Subcutaneous adipose tissue (tissue), 4 donors: ENCODE measurements around the gene OR4K5. TPM values are rescaled to one million over a fixed set of nuclear protein-coding genes. Genes with fewer than 3 reads are reported as not detected.

ENCODE experiments used
- total RNA-seq, 4 donors: library from RNA; depleted of rRNA; stranded (reverse); fragments of >200 nt; gene quantifications; one replicate each; pipeline ENCODE4 v1.1.0, GENCODE V29; 2016
- TF ChIP-seq, protein P1 (sequence below): fragments of 450-650 bp; IDR thresholded peaks from one replicate; pipeline ENCODE4 v1.5.1; 2016; ENCODE audit warnings: low read depth, mild to moderate bottlenecking, control low read depth, antibody characterized with exemption, moderate library complexity

Gene OR4K5
- total RNA-seq, 4 donors from 2014 or later = not detected

- TF ChIP-seq, protein P1, sequence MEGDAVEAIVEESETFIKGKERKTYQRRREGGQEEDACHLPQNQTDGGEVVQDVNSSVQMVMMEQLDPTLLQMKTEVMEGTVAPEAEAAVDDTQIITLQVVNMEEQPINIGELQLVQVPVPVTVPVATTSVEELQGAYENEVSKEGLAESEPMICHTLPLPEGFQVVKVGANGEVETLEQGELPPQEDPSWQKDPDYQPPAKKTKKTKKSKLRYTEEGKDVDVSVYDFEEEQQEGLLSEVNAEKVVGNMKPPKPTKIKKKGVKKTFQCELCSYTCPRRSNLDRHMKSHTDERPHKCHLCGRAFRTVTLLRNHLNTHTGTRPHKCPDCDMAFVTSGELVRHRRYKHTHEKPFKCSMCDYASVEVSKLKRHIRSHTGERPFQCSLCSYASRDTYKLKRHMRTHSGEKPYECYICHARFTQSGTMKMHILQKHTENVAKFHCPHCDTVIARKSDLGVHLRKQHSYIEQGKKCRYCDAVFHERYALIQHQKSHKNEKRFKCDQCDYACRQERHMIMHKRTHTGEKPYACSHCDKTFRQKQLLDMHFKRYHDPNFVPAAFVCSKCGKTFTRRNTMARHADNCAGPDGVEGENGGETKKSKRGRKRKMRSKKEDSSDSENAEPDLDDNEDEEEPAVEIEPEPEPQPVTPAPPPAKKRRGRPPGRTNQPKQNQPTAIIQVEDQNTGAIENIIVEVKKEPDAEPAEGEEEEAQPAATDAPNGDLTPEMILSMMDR = no peak
Measured at GRCh38 chr14:19947413-19948090, 27.1 kb downstream of the OR4K5 start.

- TF ChIP-seq, protein P1 = no peak
Measured at GRCh38 chr14:19949218-19949617, 28.8 kb downstream of the OR4K5 start.

Other genes starting within 250 kb of the OR4K5 start
- gene OR11H2, start 206.7 kb upstream of the OR4K5 start, total RNA-seq = not detected
- gene OR4Q3, start 177.0 kb upstream of the OR4K5 start, total RNA-seq = not detected
- gene OR4M1, start 147.1 kb upstream of the OR4K5 start, total RNA-seq = not detected
- not detected for gene OR4N2, start 116.8 kb upstream of the OR4K5 start, total RNA-seq
- gene OR4K2, start 45.5 kb upstream of the OR4K5 start, total RNA-seq = not detected
- not detected for gene OR4K1, start 10.3 kb downstream of the OR4K5 start, total RNA-seq
- gene OR4K15, start 55.0 kb downstream of the OR4K5 start, total RNA-seq = not detected
- gene OR4Q2, start 81.6 kb downstream of the OR4K5 start, total RNA-seq = not detected
- not detected for gene OR4K14, start 98.7 kb downstream of the OR4K5 start, total RNA-seq
- not detected for gene OR4K13, start 115.4 kb downstream of the OR4K5 start, total RNA-seq
- gene OR4L1, start 139.4 kb downstream of the OR4K5 start, total RNA-seq = not detected
- gene OR4K17, start 190.1 kb downstream of the OR4K5 start, total RNA-seq = not detected
- not detected for gene OR4N5, start 218.2 kb downstream of the OR4K5 start, total RNA-seq